Thyroid gland (tissue), 4 donors: ENCODE measurements around the gene EXPH5. TPM values are rescaled to one million over a fixed set of nuclear protein-coding genes. Genes with fewer than 3 reads are reported as not detected.

Source experiments
- DNase-seq, 2 donors: peaks; one replicate each; pipeline ENCODE4 v3.0.0-alpha.2; 2019
- H3K27ac ChIP-seq, 3 donors: fragments of 200-600 bp; sonication (generic); 1 replicate in 2 of 3; 2 replicates in 1 of 3; pipeline ENCODE4 v1.5.1; 2016 to 2019; ENCODE audit warnings: mild to moderate bottlenecking in 1 of 3, moderate library complexity in 1 of 3
- H3K27me3 ChIP-seq: fragments of 200-600 bp; sonication (generic); one replicate; pipeline ENCODE4 v1.5.1; 2019
- H3K36me3 ChIP-seq, 2 donors: fragments of 200-600 bp; sonication (generic); one replicate each; pipeline ENCODE4 v1.5.1; 2016 to 2019
- H3K4me1 ChIP-seq, 2 donors: fragments of 200-600 bp; sonication (generic); one replicate each; pipeline ENCODE4 v1.5.1; 2017 to 2019
- H3K4me3 ChIP-seq, 3 donors: fragments of 200-600 bp; sonication (generic); replicated peaks in 1 of 3; 1 replicate in 2 of 3; 2 replicates in 1 of 3; pipeline ENCODE4 v1.5.1; 2016; ENCODE audit warnings: mild to moderate bottlenecking in 1 of 3
- H3K9me3 ChIP-seq: fragments of 200-600 bp; sonication (generic); one replicate; pipeline ENCODE4 v1.5.1; 2017
- POLR2A ChIP-seq, 2 donors: fragments of 450-650 bp; IDR thresholded peaks; one replicate each; pipeline ENCODE4 v1.6.1; 2017; ENCODE audit warnings: antibody characterized with exemption in 2 of 2, mild to moderate bottlenecking in 2 of 2, moderate library complexity in 1 of 2
- WGBS, 2 donors: methylation state at CpG; one replicate each; pipeline ENCODE4 v1.1.5; 2017; 5-methylcytosine and 5-hydroxymethylcytosine counted together
- intact Hi-C: fragments of 100-400 bp; cut with DNase I; formaldehyde crosslinking; loops from one replicate; pipeline ENCODE4 v1.15.1; 2023
- total RNA-seq, 4 donors: library from RNA; depleted of rRNA; stranded (reverse); fragments of >200 nt; gene quantifications; one replicate each; pipeline ENCODE4 v1.2.3, GENCODE V29; 2016
- TF ChIP-seq, protein P1 (sequence below), 6 experiments: fragments of 200-600 bp in 3 of 6; fragments of 450-650 bp in 3 of 6; sonication (generic) in 3 of 6; IDR thresholded peaks; one replicate each; pipeline ENCODE4 v1.5.1; 2016 to 2019; ENCODE audit warnings: antibody characterized with exemption in 6 of 6, mild to moderate bottlenecking in 2 of 6, inconsistent platforms in 1 of 6, moderate library complexity in 1 of 6

Gene EXPH5
- total RNA-seq, 4 donors from 2014 or later, result 4.5 to 12.2 (median 6.3) TPM

DNA sequence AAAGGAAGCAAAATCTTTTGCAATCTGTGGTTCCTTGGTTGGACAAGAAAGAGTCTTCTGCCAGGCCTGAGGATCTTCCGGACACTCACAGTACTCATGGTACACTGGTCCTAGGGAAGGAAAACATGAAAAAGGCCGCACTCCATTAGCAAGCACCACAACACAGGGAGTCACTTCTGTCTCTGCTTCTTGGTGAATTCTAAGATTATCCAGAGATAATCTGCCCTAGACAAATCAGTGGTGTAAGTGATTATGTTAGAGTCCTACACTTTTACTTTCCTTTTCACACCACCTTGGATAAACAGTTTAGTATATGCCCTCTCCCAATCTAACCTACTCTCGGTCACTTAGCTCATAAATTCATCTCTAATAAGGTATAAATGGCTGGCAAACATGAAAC is 107.2 kb downstream of the EXPH5 start:
- Histone ChIP-seq H3K4me3 (no peak overlapping the region), H3K9me3 (no peaks in the 10 kb centered on the region), H3K4me1 (no peaks in the 10 kb centered on the region), H3K27me3 (no peaks in the 10 kb centered on the region), H3K27ac (no peak overlapping the region), H3K36me3 (peaks cover 3 to 7% of the 10 kb centered on the region in 2 donors)
- TF ChIP-seq POLR2A (IDR thresholded peaks at IDR 0.05), result no peak
- TF ChIP-seq, protein P1, sequence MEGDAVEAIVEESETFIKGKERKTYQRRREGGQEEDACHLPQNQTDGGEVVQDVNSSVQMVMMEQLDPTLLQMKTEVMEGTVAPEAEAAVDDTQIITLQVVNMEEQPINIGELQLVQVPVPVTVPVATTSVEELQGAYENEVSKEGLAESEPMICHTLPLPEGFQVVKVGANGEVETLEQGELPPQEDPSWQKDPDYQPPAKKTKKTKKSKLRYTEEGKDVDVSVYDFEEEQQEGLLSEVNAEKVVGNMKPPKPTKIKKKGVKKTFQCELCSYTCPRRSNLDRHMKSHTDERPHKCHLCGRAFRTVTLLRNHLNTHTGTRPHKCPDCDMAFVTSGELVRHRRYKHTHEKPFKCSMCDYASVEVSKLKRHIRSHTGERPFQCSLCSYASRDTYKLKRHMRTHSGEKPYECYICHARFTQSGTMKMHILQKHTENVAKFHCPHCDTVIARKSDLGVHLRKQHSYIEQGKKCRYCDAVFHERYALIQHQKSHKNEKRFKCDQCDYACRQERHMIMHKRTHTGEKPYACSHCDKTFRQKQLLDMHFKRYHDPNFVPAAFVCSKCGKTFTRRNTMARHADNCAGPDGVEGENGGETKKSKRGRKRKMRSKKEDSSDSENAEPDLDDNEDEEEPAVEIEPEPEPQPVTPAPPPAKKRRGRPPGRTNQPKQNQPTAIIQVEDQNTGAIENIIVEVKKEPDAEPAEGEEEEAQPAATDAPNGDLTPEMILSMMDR (IDR thresholded peaks at IDR 0.05), result no peak
- intact Hi-C loops, result no loop called here
- WGBS, 2 donors, result 96 to 98% methylated on average over 3 of the region's 3 CpGs
- DNase-seq, result no peak

DNA sequence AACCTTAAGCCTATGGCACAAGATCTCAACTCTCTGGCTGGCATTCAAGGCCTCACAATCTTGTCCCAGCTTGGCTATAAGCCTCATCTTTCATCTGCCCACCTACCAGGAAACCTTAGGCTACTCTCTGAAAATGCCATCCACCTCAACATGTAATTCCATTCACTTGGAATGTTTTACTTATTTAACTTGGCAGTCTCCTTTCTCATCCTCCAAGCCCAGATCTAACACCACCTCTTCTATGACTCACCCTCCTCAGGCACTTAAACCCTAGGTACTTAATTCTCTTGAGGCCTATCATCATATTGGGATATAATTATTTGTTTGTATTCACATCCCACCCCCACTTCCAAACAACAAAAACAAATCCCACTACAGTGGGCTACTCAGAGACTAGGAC is 110.4 kb downstream of the EXPH5 start:
- intact Hi-C loops, result no loop called here
- H3K36me3 ChIP-seq, result peaks cover 0 to 3% of the 10 kb centered on the region in 2 donors
- no peak for DNase-seq
- H3K4me1 ChIP-seq, result no peaks in the 10 kb centered on the region
- H3K27me3 ChIP-seq, result no peaks in the 10 kb centered on the region
- H3K9me3 ChIP-seq, result no peaks in the 10 kb centered on the region
- no peak overlapping the region for H3K27ac ChIP-seq
- no peak for TF ChIP-seq POLR2A (IDR thresholded peaks at IDR 0.05)
- TF ChIP-seq, protein P1 (IDR thresholded peaks at IDR 0.05), result no peak
- H3K4me3 ChIP-seq, result no peak overlapping the region

DNA sequence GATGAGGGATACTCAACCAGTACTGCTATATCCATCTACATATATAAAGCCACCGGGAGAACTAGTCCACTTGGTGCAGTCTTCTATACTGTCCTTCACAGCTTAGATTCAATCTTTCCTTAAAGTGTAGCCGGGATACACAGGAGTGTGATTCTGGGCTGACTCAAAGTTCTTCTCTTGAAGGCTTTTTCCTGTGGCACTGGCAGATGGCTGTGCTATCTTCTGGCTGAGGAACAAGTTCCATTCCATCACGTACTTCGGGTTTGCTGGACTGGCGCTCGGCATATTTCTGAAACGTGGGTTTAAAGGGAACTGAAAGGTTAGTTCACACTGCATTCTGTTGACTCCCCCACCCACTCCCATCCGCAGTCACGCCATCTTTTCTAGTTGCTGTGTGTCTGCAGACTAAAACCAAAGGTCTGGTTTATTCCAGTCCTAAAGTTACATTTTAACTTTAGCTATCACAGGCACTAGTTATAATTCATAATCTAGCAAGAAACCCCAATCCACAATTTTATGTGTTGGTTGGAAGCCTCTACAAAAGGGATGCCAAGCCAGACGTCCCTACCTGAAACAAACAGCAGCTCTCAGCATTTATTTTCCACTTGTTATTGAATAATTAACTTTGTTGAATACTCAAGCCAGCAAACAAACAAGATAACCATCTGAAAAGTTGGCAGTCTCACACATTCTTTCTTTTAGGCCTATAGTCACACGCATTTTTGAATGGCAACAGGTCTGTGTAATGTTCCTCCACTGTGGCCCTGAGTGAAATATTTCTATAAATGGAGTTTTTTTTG is 118.7 kb downstream of the EXPH5 start:
- Histone ChIP-seq H3K4me1 (no peaks in the 10 kb centered on the region), H3K9me3 (no peaks in the 10 kb centered on the region), H3K4me3 (no peak overlapping the region), H3K27ac (no peak overlapping the region), H3K36me3 (peaks cover 0 to 8% of the 10 kb centered on the region in 2 donors), H3K27me3 (no peaks in the 10 kb centered on the region)
- DNase-seq, result no peak
- intact Hi-C loops, result no loop called here
- TF ChIP-seq, protein P1 (IDR thresholded peaks at IDR 0.05), result no peak
- no peak for TF ChIP-seq POLR2A (IDR thresholded peaks at IDR 0.05)
- WGBS, 2 donors, result 94% methylated on average over 11 of the region's 11 CpGs

DNA sequence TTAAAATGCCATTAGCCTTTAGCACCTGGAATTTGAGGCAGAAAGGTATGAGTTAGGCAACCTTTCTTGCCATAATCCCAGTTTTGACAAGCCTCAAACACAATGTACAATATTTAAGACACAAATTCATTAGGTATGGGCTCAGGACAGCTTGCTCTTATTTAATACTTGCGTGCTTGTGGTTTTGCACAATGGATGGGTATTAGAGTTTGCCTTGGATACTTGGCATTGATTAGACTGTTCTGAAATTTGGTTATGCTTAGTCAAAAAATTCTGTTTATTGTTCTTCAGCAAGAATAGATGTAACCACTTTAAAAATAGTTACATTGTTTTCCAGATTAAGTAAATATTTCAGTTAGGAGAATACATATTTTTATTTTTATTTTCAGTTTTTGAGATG is 120.9 kb downstream of the EXPH5 start:
- H3K27me3 ChIP-seq, result no peaks in the 10 kb centered on the region
- TF ChIP-seq POLR2A (IDR thresholded peaks at IDR 0.05), result no peak
- peaks cover 0 to 5% of the 10 kb centered on the region in 2 donors for H3K4me1 ChIP-seq
- H3K4me3 ChIP-seq, result no peak overlapping the region
- no peaks in the 10 kb centered on the region for H3K9me3 ChIP-seq
- no peak overlapping the region for H3K27ac ChIP-seq
- H3K36me3 ChIP-seq, result peaks cover 0 to 8% of the 10 kb centered on the region in 2 donors
- intact Hi-C loops, result no loop called here
- DNase-seq, result no peak
- 93 to 98% methylated on average over 1 of the region's 1 CpG for WGBS, 2 donors

DNA sequence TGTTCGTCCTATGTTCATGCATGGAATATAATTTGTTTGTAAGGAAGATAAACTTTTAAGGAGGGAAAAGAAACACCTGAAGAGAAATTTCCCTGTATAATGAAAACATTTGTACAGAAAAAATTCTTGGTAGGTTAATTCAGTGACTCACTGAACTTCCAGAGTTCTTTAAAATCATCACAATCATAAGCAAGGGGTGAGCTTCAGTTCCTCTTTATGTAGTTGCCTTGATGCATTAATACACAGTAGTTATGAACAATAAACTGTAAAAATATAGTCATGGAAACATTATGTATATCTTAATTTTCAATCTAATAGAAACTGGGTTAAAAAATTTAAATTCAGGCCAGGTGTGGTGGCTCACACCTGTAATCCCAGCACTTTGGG is 125.1 kb downstream of the EXPH5 start:
- 67 to 74% methylated on average over 1 of the region's 1 CpG for WGBS, 2 donors
- Histone ChIP-seq H3K27ac (no peak overlapping the region), H3K36me3 (no peaks in the 10 kb centered on the region), H3K4me1 (peaks cover 0 to 5% of the 10 kb centered on the region in 2 donors), H3K9me3 (no peaks in the 10 kb centered on the region), H3K27me3 (no peaks in the 10 kb centered on the region), H3K4me3 (no peak overlapping the region)
- DNase-seq, result no peak
- no peak for TF ChIP-seq POLR2A (IDR thresholded peaks at IDR 0.05)
- TF ChIP-seq, protein P1 (IDR thresholded peaks at IDR 0.05), result no peak
- intact Hi-C loops, result loop anchor here (10.0 kb wide), 1 partner anchor 196 kb away; the partner anchor contains the start of gene DDX10
